GM23338 (cell line): ENCODE data around the gene CYFIP2. TPM values are rescaled to one million over a fixed set of nuclear protein-coding genes. Genes with fewer than 3 reads are reported as not detected.

Experiments used
- ATAC-seq: fragments of 200-7000 bp; cut with Tn5 transposase; 3 replicates; pipeline ENCODE4 v1.9.1; 2020
- DNase-seq: peaks from one replicate; pipeline ENCODE4 v3.0.0-alpha.2; 2015; ENCODE audit warnings: low spot score
- H2AFZ ChIP-seq: fragments of 200-600 bp; sonication (generic); 2 replicates; pipeline ENCODE4 v1.8.0; 2016; ENCODE audit warnings: antibody characterized with exemption, mild to moderate bottlenecking, moderate library complexity
- H3F3A ChIP-seq: fragments of 200-600 bp; sonication (generic); replicated peaks from 2 replicates; pipeline ENCODE4 v1.8.0; 2017; ENCODE audit warnings: antibody characterized with exemption, mixed run types, low read depth
- H3K27ac ChIP-seq: fragments of 200-600 bp; sonication (generic); 2 replicates; pipeline ENCODE4 v1.6.1; 2016; ENCODE audit warnings: low read depth
- H3K27me3 ChIP-seq: fragments of 200-600 bp; sonication (generic); 2 replicates; pipeline ENCODE4 v1.8.0; 2016; ENCODE audit warnings: mild to moderate bottlenecking, mixed run types, moderate library complexity; ENCODE audit not compliant: insufficient read depth
- H3K36me3 ChIP-seq: fragments of 200-600 bp; sonication (generic); 2 replicates; pipeline ENCODE4 v1.8.0; 2016; ENCODE audit warnings: mild to moderate bottlenecking; ENCODE audit not compliant: insufficient read depth
- H3K4me1 ChIP-seq: fragments of 200-600 bp; sonication (generic); 2 replicates; pipeline ENCODE4 v1.8.0; 2016; ENCODE audit warnings: mild to moderate bottlenecking, moderate library complexity; ENCODE audit not compliant: insufficient read depth
- H3K4me2 ChIP-seq: fragments of 200-600 bp; sonication (generic); 2 replicates; pipeline ENCODE4 v1.7.1; 2017; ENCODE audit warnings: mixed run types
- H3K4me3 ChIP-seq: fragments of 200-600 bp; sonication (generic); 2 replicates; pipeline ENCODE4 v1.6.1; 2016; ENCODE audit warnings: mixed run types
- H3K79me2 ChIP-seq: fragments of 200-600 bp; sonication (generic); replicated peaks from 2 replicates; pipeline ENCODE4 v1.8.0; 2017; ENCODE audit warnings: mild to moderate bottlenecking; ENCODE audit not compliant: insufficient read depth
- H3K9me2 ChIP-seq: fragments of 200-600 bp; sonication (generic); 2 replicates; pipeline ENCODE4 v1.8.0; 2017; ENCODE audit not compliant: insufficient read depth
- H4K20me1 ChIP-seq: fragments of 200-600 bp; sonication (generic); replicated peaks from 2 replicates; pipeline ENCODE4 v1.8.0; 2017; ENCODE audit warnings: mild to moderate bottlenecking; ENCODE audit not compliant: insufficient read depth
- H3K27ac Mint-ChIP-seq: 2 replicates; pipeline ENCODE4 v1.8.0; 2020; ENCODE audit warnings: inconsistent platforms, mild to moderate bottlenecking, moderate library complexity, mixed read lengths
- H3K27me3 Mint-ChIP-seq: 3 replicates; pipeline ENCODE4 v1.8.0; 2022; ENCODE audit warnings: low read depth, mild to moderate bottlenecking, moderate library complexity, mixed read lengths, inconsistent platforms; ENCODE audit not compliant: insufficient read depth, poor library complexity
- H3K36me3 Mint-ChIP-seq: 3 replicates; pipeline ENCODE4 v1.8.0; 2021; ENCODE audit warnings: low read depth, mild to moderate bottlenecking, inconsistent platforms, moderate library complexity, mixed read lengths
- H3K4me1 Mint-ChIP-seq: 3 replicates; pipeline ENCODE4 v1.8.0; 2020; ENCODE audit warnings: mild to moderate bottlenecking, inconsistent platforms, mixed read lengths
- H3K4me3 Mint-ChIP-seq: 3 replicates; pipeline ENCODE4 v1.8.0; 2021; ENCODE audit warnings: moderate library complexity, mild to moderate bottlenecking, inconsistent platforms, mixed read lengths
- H3K9me3 Mint-ChIP-seq: 3 replicates; pipeline ENCODE4 v1.8.0; 2020; ENCODE audit warnings: moderate library complexity, mild to moderate bottlenecking, inconsistent platforms, mixed read lengths
- CREB1 ChIP-seq: fragments of 250-450 bp; sonication (Bioruptor Pico); IDR thresholded peaks from 2 replicates; pipeline ENCODE4 v1.5.0; 2020; ENCODE audit warnings: low read depth, mild to moderate bottlenecking, moderate library complexity
- EZH2 ChIP-seq: fragments of 200-600 bp; sonication (generic); IDR thresholded peaks from one replicate; pipeline ENCODE4 v1.8.0; 2017; ENCODE audit warnings: antibody characterized with exemption, mild to moderate bottlenecking, low read depth; ENCODE audit not compliant: unreplicated experiment
- EZH2phosphoT487 ChIP-seq: fragments of 200-600 bp; sonication (generic); IDR thresholded peaks from one replicate; pipeline ENCODE4 v1.8.1; 2018; ENCODE audit warnings: antibody characterized with exemption; ENCODE audit not compliant: unreplicated experiment
- JUNB ChIP-seq: IDR thresholded peaks from one replicate; pipeline ENCODE4 v1.6.1; 2016; ENCODE audit warnings: antibody characterized with exemption; ENCODE audit not compliant: unreplicated experiment
- NANOG ChIP-seq: IDR thresholded peaks from 2 replicates; pipeline ENCODE4 v1.6.1; 2016; ENCODE audit warnings: antibody characterized with exemption, borderline replicate concordance
- POLR2AphosphoS5 ChIP-seq: IDR thresholded peaks from 2 replicates; pipeline ENCODE4 v1.6.1; 2016; ENCODE audit warnings: antibody characterized with exemption, low read depth
- STAT1 ChIP-seq: IDR thresholded peaks from one replicate; pipeline ENCODE4 v1.6.1; 2016; ENCODE audit warnings: antibody characterized with exemption; ENCODE audit not compliant: unreplicated experiment
- ZNF114 ChIP-seq: fragments of 250-450 bp; sonication (Bioruptor Pico); IDR thresholded peaks from 2 replicates; pipeline ENCODE4 v1.5.0; 2020; ENCODE audit warnings: mild to moderate bottlenecking, moderate library complexity
- ZNF331 ChIP-seq: fragments of 250-450 bp; sonication (Bioruptor Pico); IDR thresholded peaks from 2 replicates; pipeline ENCODE4 v1.5.0; 2020; ENCODE audit warnings: low read depth, mild to moderate bottlenecking, moderate library complexity
- polyA plus RNA-seq: library from polyadenylated mRNA; unstranded; fragments of >200 nt; fragmentation: Nextera tagmentation; extraction: Ambion mirVana; gene quantifications from 2 replicates; pipeline ENCODE4 v1.2.1, GENCODE V29; 2016
- total RNA-seq: library from RNA; depleted of rRNA; stranded (reverse); fragments of >200 nt; shearing (Covaris generic); gene quantifications from 2 replicates; pipeline ENCODE4 v1.2.3, GENCODE V29; 2014
- TF ChIP-seq, protein P1 (sequence below), 2 experiments: fragments of 200-600 bp in 1 of 2; sonication (generic) in 1 of 2; conservative IDR thresholded peaks; 2 replicates each; pipeline versions ENCODE4 v1.5.1 to v1.6.1; 2016 to 2017; ENCODE audit warnings: antibody characterized with exemption in 2 of 2, low read depth in 2 of 2, mild to moderate bottlenecking in 2 of 2, moderate library complexity in 1 of 2
- TF ChIP-seq, protein P2 (sequence below): fragments of 250-450 bp; sonication (Bioruptor Pico); IDR thresholded peaks from 2 replicates; pipeline ENCODE4 v1.5.0; 2020; ENCODE audit warnings: mild to moderate bottlenecking, moderate library complexity

The CYFIP2 gene
- total and polyA plus RNA-seq, 2 experiments from 2014 or later: 54.1 to 98.4 TPM

DNA sequence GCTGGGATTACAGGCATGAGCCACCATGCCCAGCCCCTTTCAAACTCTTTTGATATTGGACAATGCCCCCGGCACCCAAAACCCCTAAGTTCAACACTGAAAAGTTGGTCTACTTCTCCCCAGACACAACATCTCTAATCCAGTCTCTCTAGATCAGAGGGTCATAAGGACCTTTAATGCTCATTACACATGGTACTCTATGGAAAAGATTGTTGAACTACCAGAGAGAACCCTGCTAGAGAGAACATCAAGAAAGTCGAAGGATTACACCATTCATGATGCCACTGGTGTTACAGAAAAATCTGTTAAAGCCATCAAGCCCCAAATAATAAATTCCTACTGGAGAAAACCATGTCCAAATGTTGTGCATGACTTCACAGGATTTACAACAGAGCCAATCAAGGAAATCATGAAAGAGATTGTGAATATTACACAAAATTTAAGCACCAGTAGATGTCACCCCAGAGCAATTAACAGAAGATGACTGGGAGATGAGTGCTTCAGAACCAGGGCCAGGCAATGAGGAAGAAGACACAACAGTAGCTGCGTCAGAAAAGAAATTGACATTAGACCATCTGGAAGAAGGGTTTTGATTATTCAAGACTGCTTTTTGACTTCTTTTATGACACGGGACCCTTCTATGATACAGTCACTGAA is 165.7 kb downstream of the CYFIP2 start:
- H2AFZ ChIP-seq: no peak overlapping the region
- no peaks in the 10 kb centered on the region for H3K27me3 ChIP-seq
- H3K27ac ChIP-seq: no peak overlapping the region
- TF ChIP-seq CREB1 (CRISPR knock-in tag): no peak
- TF ChIP-seq, protein P1, sequence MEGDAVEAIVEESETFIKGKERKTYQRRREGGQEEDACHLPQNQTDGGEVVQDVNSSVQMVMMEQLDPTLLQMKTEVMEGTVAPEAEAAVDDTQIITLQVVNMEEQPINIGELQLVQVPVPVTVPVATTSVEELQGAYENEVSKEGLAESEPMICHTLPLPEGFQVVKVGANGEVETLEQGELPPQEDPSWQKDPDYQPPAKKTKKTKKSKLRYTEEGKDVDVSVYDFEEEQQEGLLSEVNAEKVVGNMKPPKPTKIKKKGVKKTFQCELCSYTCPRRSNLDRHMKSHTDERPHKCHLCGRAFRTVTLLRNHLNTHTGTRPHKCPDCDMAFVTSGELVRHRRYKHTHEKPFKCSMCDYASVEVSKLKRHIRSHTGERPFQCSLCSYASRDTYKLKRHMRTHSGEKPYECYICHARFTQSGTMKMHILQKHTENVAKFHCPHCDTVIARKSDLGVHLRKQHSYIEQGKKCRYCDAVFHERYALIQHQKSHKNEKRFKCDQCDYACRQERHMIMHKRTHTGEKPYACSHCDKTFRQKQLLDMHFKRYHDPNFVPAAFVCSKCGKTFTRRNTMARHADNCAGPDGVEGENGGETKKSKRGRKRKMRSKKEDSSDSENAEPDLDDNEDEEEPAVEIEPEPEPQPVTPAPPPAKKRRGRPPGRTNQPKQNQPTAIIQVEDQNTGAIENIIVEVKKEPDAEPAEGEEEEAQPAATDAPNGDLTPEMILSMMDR (conservative IDR thresholded peaks at IDR 0.05; ENCODE audit: low read depth in 2 of 2): peak; percentile 57 to 70
- H3F3A ChIP-seq: no peaks in the 10 kb centered on the region
- H3K36me3 ChIP-seq: peaks cover 3% of the 10 kb centered on the region; the same call in 1 of the 2 replicates
- Mint-ChIP-seq H3K36me3 (no peaks in the 10 kb centered on the region), H3K9me3 (peaks cover 4% of the 10 kb centered on the region; the same call in 1 of the 3 replicates), H3K4me1 (no peaks in the 10 kb centered on the region), H3K27ac (no peak overlapping the region), H3K4me3 (no peak overlapping the region), H3K27me3 (peaks cover 10% of the 10 kb centered on the region)
- no peaks in the 10 kb centered on the region for H3K4me1 ChIP-seq
- no peaks in the 10 kb centered on the region for H3K79me2 ChIP-seq
- no peaks in the 10 kb centered on the region for H3K9me2 ChIP-seq
- no peak overlapping the region for H3K4me3 ChIP-seq
- H4K20me1 ChIP-seq: no peaks in the 10 kb centered on the region
- H3K4me2 ChIP-seq: no peak overlapping the region
- peak; percentile 65 for DNase-seq
- peak; percentile 73 for ATAC-seq

DNA sequence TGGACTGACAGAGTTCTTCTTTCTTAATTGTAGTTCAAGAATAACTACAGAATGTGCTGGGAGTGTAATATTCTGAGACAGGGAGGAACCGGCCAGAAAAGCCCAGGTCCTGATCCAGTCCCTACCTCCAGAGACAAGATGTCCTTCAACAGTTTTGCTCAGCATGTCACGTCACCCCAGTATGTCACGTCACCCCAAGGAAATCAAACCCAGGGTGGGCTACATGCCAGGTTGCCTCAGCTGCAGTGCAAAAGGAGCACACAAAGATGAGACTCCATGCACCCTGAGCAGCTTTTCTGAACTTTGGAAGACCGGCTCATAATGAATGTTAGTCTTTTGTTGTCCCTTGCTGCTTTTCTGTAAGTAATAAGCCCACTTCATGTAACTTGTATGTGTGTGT is 168.2 kb downstream of the CYFIP2 start:
- Histone ChIP-seq H3K4me2 (no peak overlapping the region), H3K27me3 (no peaks in the 10 kb centered on the region), H3K9me2 (no peaks in the 10 kb centered on the region), H3K79me2 (no peaks in the 10 kb centered on the region), H2AFZ (no peak overlapping the region), H3K4me1 (no peaks in the 10 kb centered on the region), H4K20me1 (no peaks in the 10 kb centered on the region), H3K27ac (no peak overlapping the region), H3K36me3 (peaks cover 3% of the 10 kb centered on the region; the same call in 1 of the 2 replicates), H3K4me3 (no peak overlapping the region), H3F3A (no peaks in the 10 kb centered on the region)
- no peaks in the 10 kb centered on the region for H3K36me3 Mint-ChIP-seq
- no peak overlapping the region for H3K27ac Mint-ChIP-seq
- H3K4me3 Mint-ChIP-seq: no peak overlapping the region
- ATAC-seq: no peak
- DNase-seq: no peak
- peaks cover 4% of the 10 kb centered on the region; the same call in 1 of the 3 replicates for H3K9me3 Mint-ChIP-seq
- peaks cover 11% of the 10 kb centered on the region for H3K27me3 Mint-ChIP-seq
- no peaks in the 10 kb centered on the region for H3K4me1 Mint-ChIP-seq
- no peak for TF ChIP-seq EZH2
- TF ChIP-seq STAT1: no peak
- no peak for TF ChIP-seq ZNF331 (CRISPR knock-in tag)
- TF ChIP-seq, protein P1 (conservative IDR thresholded peaks at IDR 0.05; ENCODE audit: low read depth in 2 of 2): no peak
- TF ChIP-seq NANOG: no peak
- TF ChIP-seq CREB1 (CRISPR knock-in tag): no peak
- no peak for TF ChIP-seq EZH2phosphoT487
- no peak for TF ChIP-seq ZNF114 (CRISPR knock-in tag)
- TF ChIP-seq POLR2AphosphoS5: no peak
- TF ChIP-seq, protein P2, sequence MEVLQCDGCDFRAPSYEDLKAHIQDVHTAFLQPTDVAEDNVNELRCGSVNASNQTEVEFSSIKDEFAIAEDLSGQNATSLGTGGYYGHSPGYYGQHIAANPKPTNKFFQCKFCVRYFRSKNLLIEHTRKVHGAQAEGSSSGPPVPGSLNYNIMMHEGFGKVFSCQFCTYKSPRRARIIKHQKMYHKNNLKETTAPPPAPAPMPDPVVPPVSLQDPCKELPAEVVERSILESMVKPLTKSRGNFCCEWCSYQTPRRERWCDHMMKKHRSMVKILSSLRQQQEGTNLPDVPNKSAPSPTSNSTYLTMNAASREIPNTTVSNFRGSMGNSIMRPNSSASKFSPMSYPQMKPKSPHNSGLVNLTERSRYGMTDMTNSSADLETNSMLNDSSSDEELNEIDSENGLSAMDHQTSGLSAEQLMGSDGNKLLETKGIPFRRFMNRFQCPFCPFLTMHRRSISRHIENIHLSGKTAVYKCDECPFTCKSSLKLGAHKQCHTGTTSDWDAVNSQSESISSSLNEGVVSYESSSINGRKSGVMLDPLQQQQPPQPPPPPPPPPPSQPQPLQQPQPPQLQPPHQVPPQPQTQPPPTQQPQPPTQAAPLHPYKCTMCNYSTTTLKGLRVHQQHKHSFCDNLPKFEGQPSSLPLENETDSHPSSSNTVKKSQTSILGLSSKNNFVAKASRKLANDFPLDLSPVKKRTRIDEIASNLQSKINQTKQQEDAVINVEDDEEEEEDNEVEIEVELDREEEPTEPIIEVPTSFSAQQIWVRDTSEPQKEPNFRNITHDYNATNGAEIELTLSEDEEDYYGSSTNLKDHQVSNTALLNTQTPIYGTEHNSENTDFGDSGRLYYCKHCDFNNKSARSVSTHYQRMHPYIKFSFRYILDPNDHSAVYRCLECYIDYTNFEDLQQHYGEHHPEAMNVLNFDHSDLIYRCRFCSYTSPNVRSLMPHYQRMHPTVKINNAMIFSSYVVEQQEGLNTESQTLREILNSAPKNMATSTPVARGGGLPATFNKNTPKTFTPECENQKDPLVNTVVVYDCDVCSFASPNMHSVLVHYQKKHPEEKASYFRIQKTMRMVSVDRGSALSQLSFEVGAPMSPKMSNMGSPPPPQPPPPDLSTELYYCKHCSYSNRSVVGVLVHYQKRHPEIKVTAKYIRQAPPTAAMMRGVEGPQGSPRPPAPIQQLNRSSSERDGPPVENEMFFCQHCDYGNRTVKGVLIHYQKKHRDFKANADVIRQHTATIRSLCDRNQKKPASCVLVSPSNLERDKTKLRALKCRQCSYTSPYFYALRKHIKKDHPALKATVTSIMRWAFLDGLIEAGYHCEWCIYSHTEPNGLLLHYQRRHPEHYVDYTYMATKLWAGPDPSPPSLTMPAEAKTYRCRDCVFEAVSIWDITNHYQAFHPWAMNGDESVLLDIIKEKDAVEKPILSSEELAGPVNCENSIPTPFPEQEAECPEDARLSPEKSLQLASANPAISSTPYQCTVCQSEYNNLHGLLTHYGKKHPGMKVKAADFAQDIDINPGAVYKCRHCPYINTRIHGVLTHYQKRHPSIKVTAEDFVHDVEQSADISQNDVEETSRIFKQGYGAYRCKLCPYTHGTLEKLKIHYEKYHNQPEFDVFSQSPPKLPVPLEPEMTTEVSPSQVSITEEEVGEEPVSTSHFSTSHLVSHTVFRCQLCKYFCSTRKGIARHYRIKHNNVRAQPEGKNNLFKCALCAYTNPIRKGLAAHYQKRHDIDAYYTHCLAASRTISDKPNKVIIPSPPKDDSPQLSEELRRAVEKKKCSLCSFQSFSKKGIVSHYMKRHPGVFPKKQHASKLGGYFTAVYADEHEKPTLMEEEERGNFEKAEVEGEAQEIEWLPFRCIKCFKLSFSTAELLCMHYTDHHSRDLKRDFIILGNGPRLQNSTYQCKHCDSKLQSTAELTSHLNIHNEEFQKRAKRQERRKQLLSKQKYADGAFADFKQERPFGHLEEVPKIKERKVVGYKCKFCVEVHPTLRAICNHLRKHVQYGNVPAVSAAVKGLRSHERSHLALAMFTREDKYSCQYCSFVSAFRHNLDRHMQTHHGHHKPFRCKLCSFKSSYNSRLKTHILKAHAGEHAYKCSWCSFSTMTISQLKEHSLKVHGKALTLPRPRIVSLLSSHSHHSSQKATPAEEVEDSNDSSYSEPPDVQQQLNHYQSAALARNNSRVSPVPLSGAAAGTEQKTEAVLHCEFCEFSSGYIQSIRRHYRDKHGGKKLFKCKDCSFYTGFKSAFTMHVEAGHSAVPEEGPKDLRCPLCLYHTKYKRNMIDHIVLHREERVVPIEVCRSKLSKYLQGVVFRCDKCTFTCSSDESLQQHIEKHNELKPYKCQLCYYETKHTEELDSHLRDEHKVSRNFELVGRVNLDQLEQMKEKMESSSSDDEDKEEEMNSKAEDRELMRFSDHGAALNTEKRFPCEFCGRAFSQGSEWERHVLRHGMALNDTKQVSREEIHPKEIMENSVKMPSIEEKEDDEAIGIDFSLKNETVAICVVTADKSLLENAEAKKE: no peak
- TF ChIP-seq JUNB: no peak
